GM21528 (cell line): ENCODE results near the gene AP5M1.
A peak's percentile ranks its signal among the peaks of the same experiment; 100 is the strongest.
"Not testable (repeated sequence)": the region's sequence is repeated elsewhere in the genome, so short reads cannot be mapped to it uniquely, and the experiment has no call there.

ENCODE experiments used
- ATAC-seq: cut with Tn5 transposase; IDR thresholded peaks from one replicate; pipeline ENCODE4 v1.9.1; 2021; ENCODE audit warnings: mild to moderate bottlenecking, moderate library complexity; ENCODE audit not compliant: unreplicated experiment, low FRiP score

AP5M1 gene

GRCh38 chr14:57268161-57269069, at the start of gene AP5M1, which contains the start of gene EXOC5:
Gene AP5M1 (plus strand): TSS chr14:57268971. CDS start chr14:57269315, 344 bp downstream.
Gene EXOC5 (minus strand): TSS chr14:57268905. CDS start chr14:57268648, 257 bp downstream.
- ATAC-seq = peak; percentile 94

- no peak for ATAC-seq
Observed at GRCh38 chr14:57221931-57222330, 46.8 kb upstream of the AP5M1 start.

- no peak for ATAC-seq
Observed at GRCh38 chr14:57227083-57227482, 41.7 kb upstream of the AP5M1 start.

- ATAC-seq = not testable (repeated sequence)
Observed at GRCh38 chr14:57228320-57228719, 40.5 kb upstream of the AP5M1 start.

- no peak for ATAC-seq
Observed at GRCh38 chr14:57232006-57232405, 36.8 kb upstream of the AP5M1 start.

GRCh38 chr14:57240115-57240514, 28.7 kb upstream of the AP5M1 start:
- not testable (repeated sequence) for ATAC-seq

- ATAC-seq = no peak
Observed at GRCh38 chr14:57243320-57243719, 25.5 kb upstream of the AP5M1 start.

- no peak for ATAC-seq
Observed at GRCh38 chr14:57244106-57244505, 24.7 kb upstream of the AP5M1 start.

GRCh38 chr14:57245941-57246340, 22.8 kb upstream of the AP5M1 start:
- ATAC-seq = no peak

GRCh38 chr14:57246933-57247657, 21.7 kb upstream of the AP5M1 start:
- ATAC-seq = no peak

GRCh38 chr14:57254884-57255283, 13.9 kb upstream of the AP5M1 start:
- ATAC-seq = peak; percentile 85

- not testable (repeated sequence) for ATAC-seq
Observed at GRCh38 chr14:57258221-57258620, 10.6 kb upstream of the AP5M1 start.

GRCh38 chr14:57259672-57260071, 9.1 kb upstream of the AP5M1 start:
- no peak for ATAC-seq

- no peak for ATAC-seq
Observed at GRCh38 chr14:57261604-57262003, 7.2 kb upstream of the AP5M1 start.

- ATAC-seq = no peak
Observed at GRCh38 chr14:57262117-57262516, 6.7 kb upstream of the AP5M1 start.

GRCh38 chr14:57266065-57266464, 2.7 kb upstream of the AP5M1 start:
- no peak for ATAC-seq

- no peak for ATAC-seq
Observed at GRCh38 chr14:57273236-57273635, 4.5 kb downstream of the AP5M1 start.

GRCh38 chr14:57274551-57274950, 5.8 kb downstream of the AP5M1 start:
- no peak for ATAC-seq

GRCh38 chr14:57275023-57275664, 6.4 kb downstream of the AP5M1 start:
- ATAC-seq = no peak

- no peak for ATAC-seq
Observed at GRCh38 chr14:57277062-57277461, 8.3 kb downstream of the AP5M1 start.

GRCh38 chr14:57287745-57288144, 19.0 kb downstream of the AP5M1 start:
- no peak for ATAC-seq
